Naive thymus-derived CD4-positive, alpha-beta T cell (primary cell): Measurements from ENCODE around the gene CDYL. TPM values are rescaled to one million over a fixed set of nuclear protein-coding genes. Genes with fewer than 3 reads are reported as not detected.

Experiments used
- ATAC-seq: fragments of 150-1000 bp; cut with Tn5 transposase; 2 replicates; pipeline ENCODE4 v1.10.0; 2021; ENCODE audit warnings: mild to moderate bottlenecking, moderate library complexity
- CTCF ChIA-PET: fragments of 350-600 bp; sonication (Branson Sonifier 250); formaldehyde crosslinking; loops from one replicate; lab custom pipeline; 2021; ENCODE audit warnings: antibody characterized with exemption; lab: Charles Lee
- POLR2A ChIA-PET: fragments of 350-600 bp; sonication (Branson Sonifier 250); formaldehyde crosslinking; loops from one replicate; lab custom pipeline; 2021; ENCODE audit warnings: antibody characterized with exemption, inconsistent platforms; lab: Charles Lee
- DNase-seq, 9 donors: peaks; one replicate each; pipeline versions ENCODE4 v3.0.0 to v3.0.0-alpha.2; 2020 to 2022; ENCODE audit warnings: mixed read lengths in 1 of 9
- H3K27ac ChIP-seq: one replicate; pipeline ENCODE4 v1.7.0; 2013; ENCODE audit warnings: mild to moderate bottlenecking, low read depth, low read length, moderate library complexity
- H3K27me3 ChIP-seq, 2 donors: one replicate each; pipeline ENCODE4 v1.7.0; 2013; ENCODE audit warnings: low read length in 2 of 2, mild to moderate bottlenecking in 2 of 2, moderate library complexity in 2 of 2; ENCODE audit not compliant: control insufficient read depth in 2 of 2, insufficient read depth in 2 of 2
- H3K36me3 ChIP-seq, 3 experiments: 1 replicate in 2 of 3; 2 replicates in 1 of 3; pipeline ENCODE4 v1.7.0; 2013; ENCODE audit warnings: low read length in 3 of 3, mild to moderate bottlenecking in 3 of 3, moderate library complexity in 1 of 3; ENCODE audit not compliant: insufficient read depth in 3 of 3, control insufficient read depth in 2 of 3
- H3K4me1 ChIP-seq, 2 donors: one replicate each; pipeline ENCODE4 v1.7.0; 2013; ENCODE audit warnings: low read length in 2 of 2, mild to moderate bottlenecking in 2 of 2, moderate library complexity in 1 of 2; ENCODE audit not compliant: control insufficient read depth in 2 of 2, insufficient read depth in 2 of 2
- H3K4me3 ChIP-seq: 2 replicates; pipeline ENCODE4 v1.7.0; 2013; ENCODE audit warnings: mild to moderate bottlenecking, low read length
- H3K9me3 ChIP-seq, 3 experiments: 1 replicate in 2 of 3; 2 replicates in 1 of 3; pipeline ENCODE4 v1.7.0; 2013; ENCODE audit warnings: low read length in 3 of 3; ENCODE audit not compliant: control insufficient read depth in 2 of 3
- H3K27ac Mint-ChIP-seq, 9 donors: one replicate each; pipeline ENCODE4 v1.8.0; 2020 to 2022; ENCODE audit warnings: mixed read lengths in 9 of 9, mild to moderate bottlenecking in 8 of 9, moderate library complexity in 5 of 9, inconsistent platforms in 2 of 9
- H3K27me3 Mint-ChIP-seq, 5 donors: one replicate each; pipeline ENCODE4 v1.8.0; 2021 to 2022; ENCODE audit warnings: mixed read lengths in 5 of 5, mild to moderate bottlenecking in 1 of 5
- H3K36me3 Mint-ChIP-seq, 5 donors: one replicate each; pipeline ENCODE4 v1.8.0; 2020 to 2022; ENCODE audit warnings: mixed read lengths in 5 of 5, mild to moderate bottlenecking in 3 of 5, inconsistent platforms in 1 of 5
- H3K4me1 Mint-ChIP-seq, 7 donors: one replicate each; pipeline ENCODE4 v1.8.0; 2020 to 2022; ENCODE audit warnings: mixed read lengths in 7 of 7, mild to moderate bottlenecking in 3 of 7, inconsistent platforms in 1 of 7
- H3K4me3 Mint-ChIP-seq, 10 donors: one replicate each; pipeline ENCODE4 v1.8.0; 2020 to 2022; ENCODE audit warnings: mild to moderate bottlenecking in 10 of 10, mixed read lengths in 10 of 10, moderate library complexity in 6 of 10, inconsistent platforms in 2 of 10
- H3K9me3 Mint-ChIP-seq, 11 donors: one replicate each; pipeline ENCODE4 v1.8.0; 2020 to 2022; ENCODE audit warnings: mixed read lengths in 11 of 11, mild to moderate bottlenecking in 4 of 11, inconsistent platforms in 1 of 11, moderate library complexity in 1 of 11
- intact Hi-C, 2 donors: fragments of 100-400 bp; cut with micrococcal nuclease; formaldehyde crosslinking; loops; one replicate each; pipeline ENCODE4 v1.15.1; 2023
- polyA plus RNA-seq, 2 donors: library from polyadenylated mRNA; unstranded; fragments of 300-500 nt; fragmentation: Illumina TruSeq; gene quantifications; one replicate each; pipeline ENCODE4 v1.2.3, GENCODE V29; 2021
- total RNA-seq, 6 experiments: library from RNA in 5 of 6; stranded (reverse) in 5 of 6; gene quantifications; 1 replicate in 5 of 6; 2 replicates in 1 of 6; pipeline ENCODE4 v1.2.3 and lab custom pipeline; 2021 to 2026

CDYL gene
- total and polyA plus RNA-seq, 7 experiments from 2014 or later: 3.6 to 43.3 (median 32.3) TPM

DNA sequence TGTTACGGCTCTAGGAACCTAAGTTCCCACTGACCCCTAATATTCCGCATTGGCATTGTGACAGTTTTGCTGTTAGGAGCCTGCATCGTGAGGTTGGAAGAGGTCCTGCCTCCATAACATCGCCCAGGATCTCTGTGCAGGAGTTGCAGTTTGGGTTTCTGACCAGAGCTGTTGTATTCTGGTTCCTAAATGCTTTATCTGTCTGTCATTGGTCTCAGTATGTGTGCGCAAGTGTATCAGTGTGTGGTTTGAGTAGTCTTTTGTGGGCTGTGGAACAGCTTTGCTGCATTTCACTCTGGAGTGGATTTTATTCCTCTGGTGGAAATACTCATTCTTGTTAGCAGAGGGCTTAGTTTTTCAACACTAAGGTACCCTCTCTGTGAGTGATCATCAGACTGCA, 95.6 kb downstream of the CDYL start:
- H3K4me1 ChIP-seq: no peaks in the 10 kb centered on the region
- ChIA-PET CTCF (interaction anchor here (0.6 kb wide), 1 partner anchor 576 kb away, joined by 3 read pairs; no protein-coding TSS in a partner anchor), POLR2A (no interaction called here)
- H3K36me3 ChIP-seq: no peaks in the 10 kb centered on the region
- Mint-ChIP-seq H3K27me3 (no peaks in the 10 kb centered on the region), H3K27ac (peak overlapping the region in 1 of 9 donors; percentile 42), H3K9me3 (peaks cover 2 to 62% (median 20%) of the 10 kb centered on the region in 11 donors), H3K4me3 (peak overlapping the region in 4 of 10 donors; percentile 1 to 18 (median 6)), H3K4me1 (peaks cover 4 to 68% (median 55%) of the 10 kb centered on the region in 7 donors), H3K36me3 (peaks cover under 1 to 39% (median 36%) of the 10 kb centered on the region in 5 donors)
- H3K4me3 ChIP-seq: no peak overlapping the region
- H3K9me3 ChIP-seq: no peaks in the 10 kb centered on the region
- intact Hi-C loops: no loop called here
- H3K27ac ChIP-seq: no peak overlapping the region
- DNase-seq: no peak
- ATAC-seq: no peak
- H3K27me3 ChIP-seq: no peaks in the 10 kb centered on the region

DNA sequence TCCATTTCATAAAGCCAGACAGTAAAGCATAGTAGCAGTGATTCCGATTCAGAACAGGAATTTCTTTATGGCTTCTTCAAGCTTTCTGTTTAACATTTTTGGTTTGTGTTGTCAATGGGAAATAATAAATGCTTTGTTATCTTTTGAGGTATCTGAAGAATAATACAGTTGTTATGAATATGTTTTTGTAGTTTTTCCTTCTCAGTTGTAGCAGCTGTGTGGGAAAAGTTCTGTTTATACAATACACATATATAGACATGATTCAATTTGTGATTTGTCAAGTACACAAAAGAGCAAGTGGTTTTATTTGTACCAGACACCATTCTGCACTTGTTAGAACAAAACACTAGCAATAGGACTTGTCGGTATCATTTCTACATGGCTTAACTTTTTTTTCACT, 96.6 kb downstream of the CDYL start:
- H3K36me3 Mint-ChIP-seq: peaks cover 0 to 35% (median 26%) of the 10 kb centered on the region in 5 donors
- H3K9me3 ChIP-seq: no peaks in the 10 kb centered on the region
- H3K4me3 Mint-ChIP-seq: peak overlapping the region in 1 of 10 donors; percentile 23
- no peak overlapping the region for H3K27ac Mint-ChIP-seq
- ChIA-PET CTCF (no interaction called here), POLR2A (no interaction called here)
- H3K4me1 Mint-ChIP-seq: peaks cover 4 to 77% (median 59%) of the 10 kb centered on the region in 7 donors
- no peaks in the 10 kb centered on the region for H3K36me3 ChIP-seq
- intact Hi-C loops: no loop called here
- no peak overlapping the region for H3K27ac ChIP-seq
- no peaks in the 10 kb centered on the region for H3K27me3 ChIP-seq
- H3K4me3 ChIP-seq: no peak overlapping the region
- no peaks in the 10 kb centered on the region for H3K27me3 Mint-ChIP-seq
- no peak for DNase-seq
- ATAC-seq: no peak
- H3K9me3 Mint-ChIP-seq: peaks cover under 1 to 55% (median 10%) of the 10 kb centered on the region in 11 donors
- no peaks in the 10 kb centered on the region for H3K4me1 ChIP-seq

DNA sequence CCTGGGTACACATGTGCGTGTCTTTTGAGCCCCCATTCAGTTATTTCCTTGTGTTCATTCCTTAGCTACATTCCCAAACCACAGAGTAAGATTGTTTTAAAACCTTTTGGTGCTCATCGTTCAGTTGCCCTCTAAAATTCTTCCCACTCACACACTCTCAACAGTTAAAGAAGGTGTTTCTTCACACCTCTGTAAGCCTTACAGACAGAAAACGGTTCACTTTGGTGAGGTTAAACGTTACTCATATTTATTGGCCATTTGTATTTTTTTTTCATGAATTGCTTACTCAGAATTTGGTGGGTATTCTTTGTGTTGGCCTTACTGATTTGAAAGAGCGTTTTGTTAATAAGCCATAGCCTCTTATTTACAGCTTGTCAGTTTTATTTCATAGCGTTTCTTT, 97.7 kb downstream of the CDYL start:
- CTCF ChIA-PET: no interaction called here
- no peaks in the 10 kb centered on the region for H3K27me3 ChIP-seq
- H3K36me3 Mint-ChIP-seq: peaks cover 0 to 29% (median 20%) of the 10 kb centered on the region in 5 donors
- no peak overlapping the region for H3K4me3 ChIP-seq
- H3K9me3 ChIP-seq: no peaks in the 10 kb centered on the region
- no peak overlapping the region for H3K27ac ChIP-seq
- no peaks in the 10 kb centered on the region for H3K27me3 Mint-ChIP-seq
- intact Hi-C loops: no loop called here
- POLR2A ChIA-PET: no interaction called here
- no peak overlapping the region for H3K27ac Mint-ChIP-seq
- H3K4me1 ChIP-seq: no peaks in the 10 kb centered on the region
- no peak for DNase-seq
- no peak for ATAC-seq
- H3K4me3 Mint-ChIP-seq: peak overlapping the region in 1 of 10 donors; percentile 2
- no peaks in the 10 kb centered on the region for H3K36me3 ChIP-seq
- H3K4me1 Mint-ChIP-seq: peaks cover 4 to 87% (median 62%) of the 10 kb centered on the region in 7 donors
- peaks cover 0 to 48% (median 3%) of the 10 kb centered on the region in 11 donors for H3K9me3 Mint-ChIP-seq

DNA sequence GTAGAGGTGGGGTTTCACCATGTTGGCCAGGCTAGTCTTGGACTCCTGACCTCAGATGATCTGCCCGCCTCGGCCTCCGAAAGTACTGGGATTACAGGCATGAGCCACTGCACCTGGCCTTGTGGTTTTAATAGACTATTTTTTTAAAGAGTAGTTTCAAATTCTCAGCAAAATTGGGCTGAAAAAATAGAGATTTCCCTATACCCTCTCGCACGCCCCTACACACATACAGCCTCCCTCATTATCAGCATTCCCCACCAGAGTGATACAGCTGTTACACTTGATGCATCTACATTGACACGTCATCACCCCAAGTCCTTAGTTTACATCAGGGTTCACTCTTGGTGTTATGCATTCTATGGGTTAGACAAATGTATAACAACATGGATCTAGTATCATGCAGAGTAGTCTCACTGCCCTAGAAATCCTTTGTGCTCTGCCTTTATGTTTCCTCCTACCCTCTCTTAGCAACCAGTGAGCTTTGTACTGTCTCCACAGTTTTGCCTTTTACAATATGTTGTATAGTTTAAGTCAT, 103.6 kb downstream of the CDYL start:
- intact Hi-C loops: no loop called here
- Histone ChIP-seq H3K4me3 (no peak overlapping the region), H3K9me3 (no peaks in the 10 kb centered on the region), H3K27ac (no peak overlapping the region), H3K36me3 (no peaks in the 10 kb centered on the region), H3K4me1 (peaks cover 0 to 4% of the 10 kb centered on the region in 2 donors), H3K27me3 (no peaks in the 10 kb centered on the region)
- H3K9me3 Mint-ChIP-seq: peaks cover 0 to 13% (median 1%) of the 10 kb centered on the region in 11 donors
- H3K4me1 Mint-ChIP-seq: peaks cover 0 to 84% (median 66%) of the 10 kb centered on the region in 7 donors
- DNase-seq: no peak
- POLR2A ChIA-PET: no interaction called here
- H3K36me3 Mint-ChIP-seq: peaks cover 0 to 13% (median 6%) of the 10 kb centered on the region in 5 donors
- no peaks in the 10 kb centered on the region for H3K27me3 Mint-ChIP-seq
- CTCF ChIA-PET: interaction anchor here (0.6 kb wide), 1 partner anchor 100 kb away, joined by 3 read pairs; no protein-coding TSS in a partner anchor
- no peak overlapping the region for H3K27ac Mint-ChIP-seq
- ATAC-seq: no peak
- H3K4me3 Mint-ChIP-seq: peak overlapping the region in 3 of 10 donors; percentile 2 to 56 (median 24)

DNA sequence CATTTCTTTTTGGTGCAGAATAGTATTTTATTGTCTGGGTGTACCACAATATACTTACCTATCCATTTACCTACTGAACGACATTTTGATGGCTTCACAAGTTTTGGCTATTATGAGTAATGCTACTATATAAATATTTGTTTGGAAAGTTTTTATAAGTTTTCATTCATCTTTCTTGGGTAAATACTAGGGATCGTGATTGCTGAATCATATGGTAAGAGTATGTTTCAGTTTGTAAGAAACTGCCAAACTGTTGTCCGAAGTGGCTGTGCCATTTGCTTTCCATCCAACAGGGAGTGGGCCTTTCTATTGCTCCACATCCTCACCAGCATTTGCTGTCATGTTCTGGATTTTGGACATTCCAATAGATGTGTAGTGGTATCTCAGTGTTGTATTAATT, 104.2 kb downstream of the CDYL start:
- intact Hi-C loops: no loop called here
- H3K4me3 Mint-ChIP-seq: peak overlapping the region in 1 of 10 donors; percentile 56
- POLR2A ChIA-PET: no interaction called here
- Histone ChIP-seq H3K27ac (no peak overlapping the region), H3K4me1 (peaks cover 0 to 4% of the 10 kb centered on the region in 2 donors), H3K9me3 (no peaks in the 10 kb centered on the region), H3K36me3 (no peaks in the 10 kb centered on the region), H3K4me3 (no peak overlapping the region), H3K27me3 (no peaks in the 10 kb centered on the region)
- CTCF ChIA-PET: no interaction called here
- H3K27me3 Mint-ChIP-seq: no peaks in the 10 kb centered on the region
- peaks cover 0 to 13% (median 1%) of the 10 kb centered on the region in 11 donors for H3K9me3 Mint-ChIP-seq
- ATAC-seq (no peak), DNase-seq (no peak)
- H3K27ac Mint-ChIP-seq: no peak overlapping the region
- H3K36me3 Mint-ChIP-seq: peaks cover 0 to 13% (median 6%) of the 10 kb centered on the region in 5 donors
- peaks cover 0 to 83% (median 68%) of the 10 kb centered on the region in 7 donors for H3K4me1 Mint-ChIP-seq

DNA sequence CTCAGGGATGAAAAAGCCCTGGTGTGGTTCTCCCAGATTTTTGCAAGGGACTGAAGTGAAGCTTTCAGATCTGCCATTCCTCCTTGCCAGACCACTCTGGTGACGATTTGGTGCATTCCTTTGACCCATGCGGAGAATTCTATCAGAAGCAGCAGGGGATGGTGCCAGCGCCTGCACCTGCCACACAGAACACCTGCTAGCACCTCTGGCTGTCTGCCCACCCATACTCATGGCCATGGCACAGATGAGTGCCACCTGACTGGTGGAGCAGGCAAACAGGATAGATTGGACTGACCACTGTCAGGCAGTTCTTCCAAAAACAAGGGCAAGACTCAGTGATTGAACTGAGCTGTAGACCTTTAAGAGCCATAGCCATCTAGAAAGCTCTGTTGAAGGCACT, 107.1 kb downstream of the CDYL start:
- intact Hi-C loops: no loop called here
- Mint-ChIP-seq H3K27ac (no peak overlapping the region), H3K27me3 (no peaks in the 10 kb centered on the region), H3K9me3 (peaks cover 0 to 11% (median 2%) of the 10 kb centered on the region in 11 donors), H3K4me3 (no peak overlapping the region), H3K36me3 (peaks cover 0 to 12% (median 9%) of the 10 kb centered on the region in 5 donors), H3K4me1 (peaks cover 0 to 86% (median 68%) of the 10 kb centered on the region in 7 donors)
- Histone ChIP-seq H3K27ac (no peak overlapping the region), H3K4me3 (no peak overlapping the region), H3K4me1 (peaks cover 0 to 4% of the 10 kb centered on the region in 2 donors), H3K9me3 (no peaks in the 10 kb centered on the region), H3K27me3 (no peaks in the 10 kb centered on the region), H3K36me3 (no peaks in the 10 kb centered on the region)
- DNase-seq (no peak), ATAC-seq (no peak)
- ChIA-PET POLR2A (no interaction called here), CTCF (no interaction called here)
